Hepatocyte (in vitro differentiated cells): ENCODE data around the gene ANKRD37. TPM values are rescaled to one million over a fixed set of nuclear protein-coding genes. Genes with fewer than 3 reads are reported as not detected.

Source experiments
- DNase-seq: peaks from one replicate; pipeline ENCODE4 v3.0.0-alpha.2; 2016; ENCODE audit warnings: low spot score
- H2AFZ ChIP-seq: fragments of 200-600 bp; sonication (generic); 2 replicates; pipeline ENCODE4 v1.6.0; 2016; ENCODE audit warnings: antibody characterized with exemption, mild to moderate bottlenecking
- H3K27ac ChIP-seq: fragments of 200-600 bp; sonication (generic); 2 replicates; pipeline ENCODE4 v1.5.1; 2016; ENCODE audit warnings: mild to moderate bottlenecking
- H3K27me3 ChIP-seq: fragments of 200-600 bp; sonication (generic); 2 replicates; pipeline ENCODE4 v1.6.1; 2016
- H3K36me3 ChIP-seq: fragments of 200-600 bp; sonication (generic); replicated peaks from 2 replicates; pipeline ENCODE4 v1.5.1; 2016; ENCODE audit warnings: low read depth; ENCODE audit not compliant: insufficient read depth
- H3K4me1 ChIP-seq: fragments of 200-600 bp; sonication (generic); 2 replicates; pipeline ENCODE4 v1.5.1; 2016; ENCODE audit warnings: mild to moderate bottlenecking, moderate library complexity; ENCODE audit not compliant: insufficient read depth
- H3K4me2 ChIP-seq: fragments of 200-600 bp; sonication (generic); 2 replicates; pipeline ENCODE4 v1.6.0; 2016
- H3K4me3 ChIP-seq: fragments of 200-600 bp; sonication (generic); 2 replicates; pipeline ENCODE4 v1.5.1; 2016; ENCODE audit warnings: mild to moderate bottlenecking
- H3K79me2 ChIP-seq: fragments of 200-600 bp; sonication (generic); 2 replicates; pipeline ENCODE4 v1.6.0; 2017; ENCODE audit warnings: mild to moderate bottlenecking
- H3K9me2 ChIP-seq: fragments of 200-600 bp; sonication (generic); replicated peaks from 2 replicates; pipeline ENCODE4 v1.6.0; 2017; ENCODE audit warnings: mild to moderate bottlenecking; ENCODE audit not compliant: insufficient read depth
- H3K9me3 ChIP-seq: fragments of 200-600 bp; sonication (generic); 2 replicates; pipeline ENCODE4 v1.5.1; 2016; ENCODE audit warnings: low read depth, mild to moderate bottlenecking
- H4K20me1 ChIP-seq: fragments of 200-600 bp; sonication (generic); 2 replicates; pipeline ENCODE4 v1.6.0; 2016; ENCODE audit warnings: mild to moderate bottlenecking; ENCODE audit not compliant: insufficient read depth, poor library complexity, severe bottlenecking
- EZH2 ChIP-seq: fragments of 200-600 bp; sonication (generic); IDR thresholded peaks from 2 replicates; pipeline ENCODE4 v1.6.1; 2016; ENCODE audit warnings: antibody characterized with exemption, mild to moderate bottlenecking, borderline replicate concordance
- EZH2phosphoT487 ChIP-seq: fragments of 200-600 bp; sonication (generic); IDR thresholded peaks from one replicate; pipeline ENCODE4 v1.6.1; 2018; ENCODE audit warnings: antibody characterized with exemption, mild to moderate bottlenecking, low read depth, moderate library complexity; ENCODE audit not compliant: unreplicated experiment, severe bottlenecking
- WGBS: methylation state at CpG from one replicate; pipeline ENCODE4 v1.1.6; 2016; ENCODE audit warnings: low lambda C conversion rate; ENCODE audit errors: missing lambda C conversion rate; 5-methylcytosine and 5-hydroxymethylcytosine counted together
- polyA plus RNA-seq: library from polyadenylated mRNA; unstranded; fragments of >200 nt; fragmentation: Nextera tagmentation; extraction: Ambion mirVana; gene quantifications from 2 replicates; pipeline ENCODE4 v1.2.1, GENCODE V29; 2016
- total RNA-seq: library from RNA; depleted of rRNA; stranded (reverse); fragments of >200 nt; gene quantifications from 2 replicates; pipeline ENCODE4 v1.2.3, GENCODE V29; 2014
- TF ChIP-seq, protein P1 (sequence below): fragments of 200-600 bp; sonication (generic); IDR thresholded peaks from 2 replicates; pipeline ENCODE4 v1.5.1; 2016; ENCODE audit warnings: antibody characterized with exemption, mild to moderate bottlenecking; ENCODE audit not compliant: poor library complexity

Gene ANKRD37
- total and polyA plus RNA-seq, 2 experiments from 2014 or later: 1.7 to 8.6 TPM

DNA sequence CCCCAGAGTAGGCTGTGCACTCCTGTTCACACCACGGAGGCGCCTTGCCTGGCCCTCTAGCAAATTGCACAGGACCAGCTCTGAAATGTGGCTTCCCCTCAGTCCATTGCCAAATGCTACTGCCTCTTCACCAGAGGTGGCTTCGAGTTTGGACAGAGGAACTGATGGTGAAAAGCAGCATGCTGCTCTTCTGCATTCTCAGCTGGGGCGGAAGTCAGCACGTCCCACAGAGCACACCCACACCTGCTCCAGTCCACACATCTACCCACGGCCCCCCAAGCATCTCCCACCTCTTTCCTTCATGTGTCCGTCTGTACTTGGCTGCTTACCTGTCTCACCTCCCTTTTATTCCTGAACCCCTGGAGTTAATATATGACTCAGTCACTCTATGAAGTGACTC, 44.4 kb upstream of the ANKRD37 start:
- H3K4me2 ChIP-seq: no peak overlapping the region
- no peak overlapping the region for H2AFZ ChIP-seq
- H3K36me3 ChIP-seq: no peaks in the 10 kb centered on the region
- H3K4me3 ChIP-seq: no peak overlapping the region
- H3K9me2 ChIP-seq: no peaks in the 10 kb centered on the region
- no peaks in the 10 kb centered on the region for H4K20me1 ChIP-seq
- no peaks in the 10 kb centered on the region for H3K9me3 ChIP-seq
- no peaks in the 10 kb centered on the region for H3K79me2 ChIP-seq
- no peak for DNase-seq
- TF ChIP-seq EZH2 (no peak), EZH2phosphoT487 (no peak)
- TF ChIP-seq, protein P1, sequence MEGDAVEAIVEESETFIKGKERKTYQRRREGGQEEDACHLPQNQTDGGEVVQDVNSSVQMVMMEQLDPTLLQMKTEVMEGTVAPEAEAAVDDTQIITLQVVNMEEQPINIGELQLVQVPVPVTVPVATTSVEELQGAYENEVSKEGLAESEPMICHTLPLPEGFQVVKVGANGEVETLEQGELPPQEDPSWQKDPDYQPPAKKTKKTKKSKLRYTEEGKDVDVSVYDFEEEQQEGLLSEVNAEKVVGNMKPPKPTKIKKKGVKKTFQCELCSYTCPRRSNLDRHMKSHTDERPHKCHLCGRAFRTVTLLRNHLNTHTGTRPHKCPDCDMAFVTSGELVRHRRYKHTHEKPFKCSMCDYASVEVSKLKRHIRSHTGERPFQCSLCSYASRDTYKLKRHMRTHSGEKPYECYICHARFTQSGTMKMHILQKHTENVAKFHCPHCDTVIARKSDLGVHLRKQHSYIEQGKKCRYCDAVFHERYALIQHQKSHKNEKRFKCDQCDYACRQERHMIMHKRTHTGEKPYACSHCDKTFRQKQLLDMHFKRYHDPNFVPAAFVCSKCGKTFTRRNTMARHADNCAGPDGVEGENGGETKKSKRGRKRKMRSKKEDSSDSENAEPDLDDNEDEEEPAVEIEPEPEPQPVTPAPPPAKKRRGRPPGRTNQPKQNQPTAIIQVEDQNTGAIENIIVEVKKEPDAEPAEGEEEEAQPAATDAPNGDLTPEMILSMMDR: no peak
- no peaks in the 10 kb centered on the region for H3K27me3 ChIP-seq
- no peak overlapping the region for H3K27ac ChIP-seq
- WGBS: 94% methylated on average over 7 of the region's 7 CpGs
- H3K4me1 ChIP-seq: no peaks in the 10 kb centered on the region

GRCh38 chr4:185352741-185353140, 43.9 kb upstream of the ANKRD37 start:
- Histone ChIP-seq H3K36me3 (no peaks in the 10 kb centered on the region), H3K79me2 (no peaks in the 10 kb centered on the region), H4K20me1 (no peaks in the 10 kb centered on the region), H3K4me2 (no peak overlapping the region), H3K9me2 (no peaks in the 10 kb centered on the region), H3K9me3 (no peaks in the 10 kb centered on the region), H3K4me1 (no peaks in the 10 kb centered on the region), H2AFZ (no peak overlapping the region), H3K27ac (no peak overlapping the region), H3K27me3 (no peaks in the 10 kb centered on the region), H3K4me3 (no peak overlapping the region)
- no peak for DNase-seq
- TF ChIP-seq, protein P1: no peak
- TF ChIP-seq EZH2: no peak
- TF ChIP-seq EZH2phosphoT487: no peak
- 100% methylated on average over 2 of the region's 2 CpGs for WGBS

DNA sequence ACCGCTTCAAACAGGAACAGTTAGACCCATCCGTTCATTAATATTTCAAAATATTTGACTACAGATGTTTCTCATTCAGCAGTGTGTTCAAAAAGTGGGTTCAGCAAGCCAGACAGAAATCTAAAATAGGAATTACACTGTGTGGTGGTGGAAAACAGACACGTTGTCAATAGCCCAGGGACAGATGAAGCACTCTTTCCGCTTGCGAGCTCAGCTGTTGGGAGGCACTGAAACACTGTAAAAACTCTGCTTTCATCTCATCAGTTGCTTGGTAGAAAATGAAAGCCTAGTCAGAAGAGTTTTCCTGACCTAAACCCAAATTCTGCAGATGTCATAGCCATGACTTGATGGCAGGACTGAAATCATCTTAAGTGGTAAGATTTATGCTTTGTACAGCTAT, 39.4 kb upstream of the ANKRD37 start:
- Histone ChIP-seq H3K4me3 (no peak overlapping the region), H3K79me2 (no peaks in the 10 kb centered on the region), H3K27ac (no peak overlapping the region), H4K20me1 (no peaks in the 10 kb centered on the region), H3K9me2 (no peaks in the 10 kb centered on the region), H3K4me2 (no peak overlapping the region), H3K9me3 (no peaks in the 10 kb centered on the region), H2AFZ (no peak overlapping the region), H3K4me1 (no peaks in the 10 kb centered on the region), H3K36me3 (no peaks in the 10 kb centered on the region), H3K27me3 (no peaks in the 10 kb centered on the region)
- 86% methylated on average over 5 of the region's 5 CpGs for WGBS
- TF ChIP-seq, protein P1: no peak
- TF ChIP-seq EZH2: no peak
- TF ChIP-seq EZH2phosphoT487: no peak
- no peak for DNase-seq

GRCh38 chr4:185357733-185358440, 38.8 kb upstream of the ANKRD37 start:
- no peak overlapping the region for H2AFZ ChIP-seq
- no peak overlapping the region for H3K4me2 ChIP-seq
- 81% methylated on average over 7 of the region's 7 CpGs for WGBS
- H3K79me2 ChIP-seq: no peaks in the 10 kb centered on the region
- no peak for DNase-seq
- H3K9me2 ChIP-seq: no peaks in the 10 kb centered on the region
- H3K9me3 ChIP-seq: no peaks in the 10 kb centered on the region
- H3K36me3 ChIP-seq: no peaks in the 10 kb centered on the region
- no peaks in the 10 kb centered on the region for H4K20me1 ChIP-seq
- no peaks in the 10 kb centered on the region for H3K4me1 ChIP-seq
- H3K4me3 ChIP-seq: no peak overlapping the region
- no peaks in the 10 kb centered on the region for H3K27me3 ChIP-seq
- no peak overlapping the region for H3K27ac ChIP-seq
- TF ChIP-seq EZH2 (no peak), EZH2phosphoT487 (no peak)
- TF ChIP-seq, protein P1: no peak
